DOHH2 (cell line): ENCODE measurements around the gene ZNF43.

Experiments
- H3F3A ChIP-seq: fragments of 200-600 bp; sonication (generic), shearing (Covaris generic); 2 replicates; pipeline ENCODE4 v1.6.0; 2016; ENCODE audit warnings: antibody characterized with exemption, mild to moderate bottlenecking; ENCODE audit not compliant: control insufficient read depth, insufficient read depth
- H3K27ac ChIP-seq: fragments of 200-600 bp; sonication (generic); 2 replicates; pipeline ENCODE4 v1.5.1; 2014; ENCODE audit warnings: low read depth, mild to moderate bottlenecking, low read length, moderate library complexity
- H3K27me3 ChIP-seq: fragments of 200-600 bp; sonication (generic); 2 replicates; pipeline ENCODE4 v1.6.1; 2014; ENCODE audit warnings: mild to moderate bottlenecking, low read length, mixed read lengths; ENCODE audit not compliant: control insufficient read depth
- H3K36me3 ChIP-seq: fragments of 200-600 bp; sonication (generic); 2 replicates; pipeline ENCODE4 v1.6.1; 2014; ENCODE audit warnings: mild to moderate bottlenecking, low read length, moderate library complexity, mixed read lengths; ENCODE audit not compliant: control insufficient read depth
- H3K4me1 ChIP-seq: fragments of 200-600 bp; sonication (generic); 2 replicates; pipeline ENCODE4 v1.6.1; 2014; ENCODE audit warnings: mild to moderate bottlenecking, low read length, mixed read lengths; ENCODE audit not compliant: control insufficient read depth
- H3K4me2 ChIP-seq: fragments of 200-600 bp; sonication (generic); 2 replicates; pipeline ENCODE4 v1.6.0; 2014; ENCODE audit warnings: mild to moderate bottlenecking, low read length, moderate library complexity
- H3K4me3 ChIP-seq: fragments of 200-600 bp; sonication (generic); 2 replicates; pipeline ENCODE4 v1.5.1; 2014; ENCODE audit warnings: mild to moderate bottlenecking, low read length, mixed read lengths
- H3K79me2 ChIP-seq: fragments of 200-600 bp; sonication (generic); 2 replicates; pipeline ENCODE4 v1.6.1; 2014; ENCODE audit warnings: mild to moderate bottlenecking, low read length, mixed read lengths; ENCODE audit not compliant: control insufficient read depth
- H3K9me2 ChIP-seq: fragments of 200-600 bp; sonication (generic); replicated peaks from 2 replicates; pipeline ENCODE4 v1.6.1; 2014; ENCODE audit warnings: mild to moderate bottlenecking, low read length, mixed read lengths; ENCODE audit not compliant: control insufficient read depth
- H3K9me3 ChIP-seq: fragments of 200-600 bp; sonication (generic); 2 replicates; pipeline ENCODE4 v1.6.1; 2014; ENCODE audit warnings: antibody characterized with exemption, low read length, mixed read lengths; ENCODE audit not compliant: control insufficient read depth, insufficient read depth
- H4K20me1 ChIP-seq: fragments of 200-600 bp; sonication (generic); 2 replicates; pipeline ENCODE4 v1.6.0; 2014; ENCODE audit warnings: low read depth, mild to moderate bottlenecking, antibody characterized with exemption, low read length, moderate library complexity; ENCODE audit not compliant: control insufficient read depth, insufficient read depth
- CTCF ChIP-seq: fragments of 200-600 bp; sonication (generic); IDR thresholded peaks from one replicate; pipeline ENCODE4 v1.5.1; 2014; ENCODE audit warnings: antibody characterized with exemption, mild to moderate bottlenecking, low read depth, low read length; ENCODE audit not compliant: poor library complexity, severe bottlenecking
- EZH2phosphoT487 ChIP-seq: fragments of 200-600 bp; sonication (generic); IDR thresholded peaks from 2 replicates; pipeline ENCODE4 v1.6.1; 2017; ENCODE audit warnings: borderline replicate concordance, mild to moderate bottlenecking, antibody characterized with exemption, low read length, moderate library complexity, mixed read lengths

ZNF43 gene

GRCh38 chr19:21851596-21852345 is 15.8 kb upstream of the ZNF43 start:
- peaks cover 23% of the 10 kb centered on the region for H3K9me3 ChIP-seq
- peaks cover 13% of the 10 kb centered on the region for H3K36me3 ChIP-seq
- TF ChIP-seq EZH2phosphoT487 (no peak), CTCF (no peak)

GRCh38 chr19:21850656-21851255 is 14.8 kb upstream of the ZNF43 start:
- TF ChIP-seq EZH2phosphoT487, result no peak
- no peak for TF ChIP-seq CTCF
- H3K4me3 ChIP-seq, result peak overlapping the region; percentile 17
- H3K79me2 ChIP-seq, result peaks cover 6% of the 10 kb centered on the region
- H3K4me1 ChIP-seq, result peaks cover 5% of the 10 kb centered on the region
- H3F3A ChIP-seq, result no peaks in the 10 kb centered on the region
- no peaks in the 10 kb centered on the region for H3K27me3 ChIP-seq
- no peaks in the 10 kb centered on the region for H3K9me2 ChIP-seq
- H3K9me3 ChIP-seq, result peaks cover 23% of the 10 kb centered on the region
- no peak overlapping the region for H3K27ac ChIP-seq
- peaks cover 13% of the 10 kb centered on the region for H3K36me3 ChIP-seq
- no peaks in the 10 kb centered on the region for H4K20me1 ChIP-seq
- peak overlapping the region; percentile 28; the same call in 1 of the 2 replicates for H3K4me2 ChIP-seq

More at GRCh38 chr19:21851596-21852345, 15.8 kb upstream of the ZNF43 start:
- Histone ChIP-seq H3K79me2 (peaks cover 6% of the 10 kb centered on the region), H3K4me2 (peak overlapping the region; percentile 42), H4K20me1 (no peaks in the 10 kb centered on the region), H3F3A (no peaks in the 10 kb centered on the region), H3K4me3 (peak overlapping the region; percentile 70), H3K9me2 (no peaks in the 10 kb centered on the region), H3K27me3 (no peaks in the 10 kb centered on the region), H3K27ac (0 out of 2 replicates have a peak overlapping the region, but pooled peaks have one; percentile 16), H3K4me1 (peaks cover 5% of the 10 kb centered on the region)

- no peaks in the 10 kb centered on the region for H3F3A ChIP-seq
- H3K4me3 ChIP-seq, result no peak overlapping the region
- no peaks in the 10 kb centered on the region for H3K27me3 ChIP-seq
- no peaks in the 10 kb centered on the region for H3K9me2 ChIP-seq
- H3K27ac ChIP-seq, result no peak overlapping the region
- no peak for TF ChIP-seq EZH2phosphoT487
- no peaks in the 10 kb centered on the region for H4K20me1 ChIP-seq
- H3K4me1 ChIP-seq, result peaks cover 5% of the 10 kb centered on the region
- H3K9me3 ChIP-seq, result peaks cover 23% of the 10 kb centered on the region
- H3K79me2 ChIP-seq, result peaks cover 6% of the 10 kb centered on the region
- no peak overlapping the region for H3K4me2 ChIP-seq
- H3K36me3 ChIP-seq, result peaks cover 19% of the 10 kb centered on the region
Measured at GRCh38 chr19:21848706-21849105, 12.7 kb upstream of the ZNF43 start.

GRCh38 chr19:21843081-21843480 is 7.1 kb upstream of the ZNF43 start:
- Histone ChIP-seq H3K27me3 (no peaks in the 10 kb centered on the region), H3K4me3 (no peak overlapping the region), H3F3A (no peaks in the 10 kb centered on the region), H3K4me1 (no peaks in the 10 kb centered on the region), H3K36me3 (peaks cover 46% of the 10 kb centered on the region), H3K9me2 (no peaks in the 10 kb centered on the region), H3K9me3 (peaks cover 3% of the 10 kb centered on the region; the same call in 1 of the 2 replicates), H3K79me2 (no peaks in the 10 kb centered on the region), H3K4me2 (no peak overlapping the region), H4K20me1 (no peaks in the 10 kb centered on the region), H3K27ac (no peak overlapping the region)
- TF ChIP-seq CTCF, result no peak
- no peak for TF ChIP-seq EZH2phosphoT487
